Activated naive CD4-positive, alpha-beta T cell treated with anti-CD3 and anti-CD28 coated beads, Interleukin-2, amount 10 ng/mL, durations not matched to agents 7 days and 5 days (primary cell): ENCODE data around the gene LCORL.

Experiments used
- CTCF ChIA-PET: fragments of 350-600 bp; sonication (Branson Sonifier 250); formaldehyde crosslinking; loops from one replicate; lab custom pipeline; 2021; ENCODE audit warnings: antibody characterized with exemption; lab: Charles Lee
- DNase-seq: peaks from one replicate; pipeline ENCODE4 v3.0.0-alpha.2; 2020
- H3K27ac Mint-ChIP-seq: one replicate; pipeline ENCODE4 v1.8.0; 2021; ENCODE audit warnings: mild to moderate bottlenecking, moderate library complexity, mixed read lengths
- H3K27me3 Mint-ChIP-seq: one replicate; pipeline ENCODE4 v1.8.0; 2021; ENCODE audit warnings: mild to moderate bottlenecking, mixed read lengths
- H3K36me3 Mint-ChIP-seq: one replicate; pipeline ENCODE4 v1.8.0; 2021; ENCODE audit warnings: mixed read lengths
- H3K4me1 Mint-ChIP-seq: one replicate; pipeline ENCODE4 v1.8.0; 2021; ENCODE audit warnings: mixed read lengths
- H3K4me3 Mint-ChIP-seq: one replicate; pipeline ENCODE4 v1.8.0; 2021; ENCODE audit warnings: mild to moderate bottlenecking, moderate library complexity, mixed read lengths
- H3K9me3 Mint-ChIP-seq: one replicate; pipeline ENCODE4 v1.8.0; 2021; ENCODE audit warnings: mixed read lengths

Gene LCORL

DNA sequence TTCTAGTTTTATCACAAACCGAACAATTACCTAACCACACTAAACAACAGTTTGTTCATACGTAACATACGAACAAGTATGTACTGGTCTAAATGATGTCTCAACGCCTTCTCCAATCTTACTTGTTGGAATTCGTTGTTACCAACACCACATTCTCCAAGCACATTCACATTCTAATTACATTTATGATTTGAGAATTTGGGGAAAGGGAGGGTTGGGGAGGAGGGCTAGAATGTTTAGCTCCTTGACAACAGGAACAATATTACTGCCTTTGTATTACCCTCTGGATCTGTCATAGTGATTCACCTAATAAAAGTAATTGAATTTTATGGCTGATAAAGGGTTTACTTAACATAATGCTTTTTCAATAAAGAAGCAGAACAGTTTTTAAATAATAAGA lies 24.4 kb downstream of the LCORL start:
- Mint-ChIP-seq H3K27me3 (no peaks in the 10 kb centered on the region), H3K4me1 (no peaks in the 10 kb centered on the region), H3K36me3 (no peaks in the 10 kb centered on the region), H3K27ac (no peak overlapping the region), H3K4me3 (no peak overlapping the region), H3K9me3 (no peaks in the 10 kb centered on the region)
- CTCF ChIA-PET = no interaction called here
- DNase-seq = no peak

DNA sequence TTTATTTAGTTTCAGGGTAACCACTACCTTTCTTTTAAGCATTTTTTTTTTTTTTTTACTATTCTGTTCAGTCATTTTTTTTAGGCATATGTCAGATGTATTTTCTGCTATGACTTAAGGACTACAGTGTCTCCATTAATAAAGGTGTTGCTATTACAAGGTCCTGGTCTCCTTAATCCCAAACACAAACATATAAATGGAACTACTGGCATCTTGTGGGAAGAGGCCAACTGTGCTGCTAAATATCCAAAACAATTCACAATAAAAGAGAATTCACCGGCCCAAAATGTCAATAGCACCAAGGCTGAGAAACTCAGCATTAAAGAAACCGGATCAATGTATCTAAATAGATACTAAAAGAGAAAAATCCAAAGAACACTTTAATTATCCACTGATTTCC lies 26.4 kb downstream of the LCORL start:
- H3K27me3 Mint-ChIP-seq = no peaks in the 10 kb centered on the region
- H3K4me1 Mint-ChIP-seq = no peaks in the 10 kb centered on the region
- H3K36me3 Mint-ChIP-seq = no peaks in the 10 kb centered on the region
- no peaks in the 10 kb centered on the region for H3K9me3 Mint-ChIP-seq
- no peak for DNase-seq
- CTCF ChIA-PET = no interaction called here
- no peak overlapping the region for H3K4me3 Mint-ChIP-seq
- no peak overlapping the region for H3K27ac Mint-ChIP-seq

DNA sequence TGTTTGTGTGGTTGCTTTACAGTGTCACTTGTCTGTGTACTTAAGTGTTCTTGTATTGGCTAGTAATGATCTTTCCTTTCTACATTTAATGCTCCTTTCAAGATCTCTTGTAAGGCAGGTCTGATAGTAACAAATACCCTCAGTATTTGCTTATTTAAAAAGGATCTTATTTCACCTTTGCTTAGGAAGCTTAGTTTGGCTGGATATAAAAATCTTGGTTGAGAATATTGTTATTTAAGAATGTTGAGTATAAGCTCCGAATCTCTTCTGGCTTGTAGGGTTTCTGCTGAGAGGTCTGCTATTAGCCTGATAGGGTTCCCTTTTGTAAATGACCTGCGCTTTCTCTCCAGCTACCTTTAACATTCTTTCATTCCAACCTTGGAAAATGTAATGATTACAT lies 35.7 kb downstream of the LCORL start:
- no peaks in the 10 kb centered on the region for H3K27me3 Mint-ChIP-seq
- no peak overlapping the region for H3K27ac Mint-ChIP-seq
- no peak for DNase-seq
- peaks cover 46% of the 10 kb centered on the region for H3K9me3 Mint-ChIP-seq
- H3K4me1 Mint-ChIP-seq = no peaks in the 10 kb centered on the region
- peaks cover 2% of the 10 kb centered on the region for H3K36me3 Mint-ChIP-seq
- CTCF ChIA-PET = no interaction called here
- H3K4me3 Mint-ChIP-seq = no peak overlapping the region

DNA sequence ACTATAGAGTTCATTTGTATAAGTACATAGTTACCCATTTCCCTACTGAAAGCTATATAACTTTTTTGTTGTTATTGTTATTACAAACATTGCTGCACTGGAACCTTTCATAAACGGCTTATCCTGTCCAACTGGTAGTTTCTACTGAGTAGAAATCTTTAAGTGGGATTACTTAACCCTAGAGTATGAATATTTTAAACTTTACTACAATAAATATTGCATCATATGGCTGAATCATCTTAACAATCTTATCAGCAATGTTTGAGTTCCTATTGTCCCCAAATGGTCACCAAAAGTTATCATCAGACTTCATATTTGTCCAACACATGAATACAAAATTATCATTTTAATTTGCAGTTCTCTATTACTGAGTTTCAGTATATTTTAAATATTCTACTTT lies 40.5 kb downstream of the LCORL start:
- CTCF ChIA-PET = no interaction called here
- H3K36me3 Mint-ChIP-seq = peaks cover 5% of the 10 kb centered on the region
- peaks cover 35% of the 10 kb centered on the region for H3K9me3 Mint-ChIP-seq
- no peaks in the 10 kb centered on the region for H3K4me1 Mint-ChIP-seq
- DNase-seq = no peak
- no peaks in the 10 kb centered on the region for H3K27me3 Mint-ChIP-seq
- no peak overlapping the region for H3K4me3 Mint-ChIP-seq
- H3K27ac Mint-ChIP-seq = no peak overlapping the region

DNA sequence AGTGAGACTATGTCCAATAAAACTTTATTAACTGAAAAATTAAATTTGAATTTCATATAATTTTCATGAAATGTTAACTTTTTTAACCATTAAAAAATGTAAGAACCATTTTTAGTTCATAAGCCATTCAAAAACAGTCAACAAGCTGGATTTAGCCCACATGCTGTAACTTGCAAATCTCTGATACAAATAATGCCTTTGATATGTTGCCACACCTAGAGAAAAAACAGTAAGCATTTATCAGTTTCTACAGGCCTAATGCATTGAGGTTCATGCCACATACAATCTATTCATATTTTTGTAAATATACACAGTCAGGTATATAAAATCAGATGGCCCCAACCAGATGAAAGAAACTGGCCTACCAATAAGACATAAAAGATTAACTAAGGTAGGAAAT lies 52.8 kb downstream of the LCORL start:
- Mint-ChIP-seq H3K27me3 (no peaks in the 10 kb centered on the region), H3K36me3 (no peaks in the 10 kb centered on the region), H3K9me3 (no peaks in the 10 kb centered on the region), H3K4me1 (no peaks in the 10 kb centered on the region), H3K27ac (no peak overlapping the region), H3K4me3 (no peak overlapping the region)
- DNase-seq = no peak
- CTCF ChIA-PET = no interaction called here

DNA sequence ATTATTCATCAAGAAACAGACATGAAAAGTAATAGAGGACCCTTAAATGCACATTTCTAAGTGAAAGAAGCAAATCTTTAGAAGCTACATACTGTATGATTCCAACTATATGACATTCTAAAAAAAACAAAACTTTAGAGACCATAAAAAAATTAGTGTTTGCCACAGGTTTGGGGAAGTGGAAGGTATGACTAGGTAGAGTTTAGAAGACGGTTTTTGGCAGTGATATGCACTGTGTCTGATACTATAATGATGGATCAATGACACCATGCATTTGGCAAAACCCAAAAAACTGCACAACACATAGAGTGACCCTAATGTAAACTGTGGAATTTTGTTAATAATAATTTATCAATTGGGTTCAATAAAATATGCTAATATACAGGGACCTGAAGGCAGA lies 54.5 kb downstream of the LCORL start:
- Mint-ChIP-seq H3K4me3 (no peak overlapping the region), H3K27me3 (no peaks in the 10 kb centered on the region), H3K27ac (no peak overlapping the region), H3K36me3 (no peaks in the 10 kb centered on the region), H3K4me1 (no peaks in the 10 kb centered on the region), H3K9me3 (no peaks in the 10 kb centered on the region)
- DNase-seq = no peak
- CTCF ChIA-PET = no interaction called here

DNA sequence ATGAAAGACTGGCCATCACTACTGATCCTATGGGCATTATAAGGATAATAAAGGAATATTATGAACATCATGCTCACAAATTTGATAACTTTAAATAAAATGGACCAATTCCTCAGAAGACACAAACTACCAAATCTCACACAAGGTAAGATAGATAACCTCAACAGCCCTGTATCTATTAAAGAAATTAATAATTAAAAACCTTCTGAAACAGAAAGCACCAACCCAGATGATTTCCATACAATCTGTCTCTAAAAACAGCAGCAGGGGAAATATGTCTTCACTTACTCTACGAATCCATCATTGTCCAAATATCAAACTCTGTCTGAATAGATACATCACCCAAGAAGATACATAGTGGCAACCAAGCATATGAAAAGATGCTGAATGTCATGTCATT lies 55.2 kb downstream of the LCORL start:
- DNase-seq = no peak
- Mint-ChIP-seq H3K36me3 (no peaks in the 10 kb centered on the region), H3K27ac (no peak overlapping the region), H3K4me3 (no peak overlapping the region), H3K9me3 (no peaks in the 10 kb centered on the region), H3K27me3 (no peaks in the 10 kb centered on the region), H3K4me1 (no peaks in the 10 kb centered on the region)
- CTCF ChIA-PET = no interaction called here

DNA sequence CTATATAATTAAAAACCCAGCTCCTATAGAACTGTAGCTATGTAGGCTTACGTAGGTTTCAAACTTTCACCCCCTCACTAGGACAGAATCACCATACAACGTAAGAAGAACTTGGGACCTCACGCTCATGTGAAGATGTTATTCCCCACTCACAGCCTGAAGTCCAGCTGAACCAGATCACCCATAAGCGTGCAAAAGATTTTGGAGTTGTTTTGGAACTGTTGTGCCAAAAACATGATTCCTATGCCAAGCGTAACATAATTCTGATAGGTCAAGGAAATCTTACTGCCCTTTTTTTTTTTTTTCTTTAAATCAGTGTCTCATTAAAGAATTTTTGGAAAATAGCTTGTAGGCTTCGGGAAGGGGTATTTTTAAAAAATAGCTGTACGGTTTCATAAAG lies 57.0 kb downstream of the LCORL start:
- CTCF ChIA-PET = no interaction called here
- DNase-seq = no peak
- no peaks in the 10 kb centered on the region for H3K27me3 Mint-ChIP-seq

DNA sequence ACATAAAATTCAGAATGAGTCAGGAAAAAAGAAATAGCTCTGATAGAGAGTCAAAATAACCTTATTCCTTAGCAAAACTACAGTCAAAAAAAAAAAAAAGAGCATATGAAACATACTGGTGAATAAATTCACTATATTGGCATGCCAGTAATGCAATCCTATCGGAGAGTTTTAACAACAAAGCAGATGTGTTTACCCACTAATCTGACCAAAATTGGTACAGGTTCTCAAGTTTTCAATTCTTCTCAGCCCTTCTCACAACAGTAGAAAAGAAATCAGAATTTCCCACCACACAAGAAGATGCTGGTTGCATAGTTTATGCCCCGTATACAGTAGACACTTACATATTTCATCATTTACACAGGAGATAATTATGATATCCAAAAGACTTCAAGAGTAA lies 59.4 kb downstream of the LCORL start:
- no peak overlapping the region for H3K27ac Mint-ChIP-seq
- no peaks in the 10 kb centered on the region for H3K4me1 Mint-ChIP-seq
- H3K36me3 Mint-ChIP-seq = peaks cover 2% of the 10 kb centered on the region
- CTCF ChIA-PET = no interaction called here
- no peak overlapping the region for H3K4me3 Mint-ChIP-seq
- H3K27me3 Mint-ChIP-seq = no peaks in the 10 kb centered on the region
- DNase-seq = no peak
- H3K9me3 Mint-ChIP-seq = no peaks in the 10 kb centered on the region

More for the DNA sequence above, 57.0 kb downstream of the LCORL start:
- Mint-ChIP-seq H3K27ac (no peak overlapping the region), H3K9me3 (no peaks in the 10 kb centered on the region), H3K4me1 (no peaks in the 10 kb centered on the region), H3K4me3 (no peak overlapping the region), H3K36me3 (no peaks in the 10 kb centered on the region)

DNA sequence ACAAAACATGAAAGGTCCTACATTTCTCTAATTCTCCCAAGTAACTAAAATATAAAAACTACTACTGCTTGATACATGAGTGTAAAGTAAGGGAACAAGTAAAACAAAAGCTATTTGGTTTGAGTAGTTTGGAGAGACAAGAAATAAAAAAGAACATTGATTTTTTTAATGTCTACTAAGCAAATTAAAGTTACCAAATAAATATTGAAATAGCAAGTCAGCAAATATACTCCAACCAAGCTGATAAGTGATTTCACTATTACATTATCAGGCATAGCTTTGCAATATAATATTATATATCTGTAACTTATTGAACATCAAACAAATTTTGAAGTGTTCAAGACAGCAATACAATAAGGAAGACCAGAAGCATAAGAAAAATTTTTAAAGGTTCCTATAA lies 60.3 kb downstream of the LCORL start:
- H3K27ac Mint-ChIP-seq = no peak overlapping the region
- DNase-seq = no peak
- peaks cover 6% of the 10 kb centered on the region for H3K36me3 Mint-ChIP-seq
- H3K4me1 Mint-ChIP-seq = no peaks in the 10 kb centered on the region
- CTCF ChIA-PET = no interaction called here
- no peak overlapping the region for H3K4me3 Mint-ChIP-seq
- H3K9me3 Mint-ChIP-seq = no peaks in the 10 kb centered on the region
- H3K27me3 Mint-ChIP-seq = no peaks in the 10 kb centered on the region

DNA sequence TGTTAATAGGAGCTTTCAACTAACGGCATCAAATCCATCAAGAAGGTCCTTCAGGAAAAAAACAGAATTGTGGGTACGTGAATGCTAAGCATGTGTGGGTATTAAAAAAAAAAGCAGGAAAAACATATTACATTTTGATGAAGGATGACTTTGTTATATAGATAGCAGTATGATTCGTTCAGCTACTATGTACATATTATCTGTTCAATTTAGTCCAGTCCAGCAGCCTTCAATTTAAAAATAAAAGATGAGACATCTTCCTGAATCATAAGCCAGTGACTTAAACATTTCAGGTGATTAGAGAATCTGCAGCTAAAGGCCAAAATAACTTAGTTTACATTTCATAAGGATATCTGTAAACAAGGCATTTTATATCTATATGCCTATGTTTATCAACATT lies 63.4 kb downstream of the LCORL start:
- no peak for DNase-seq
- no peaks in the 10 kb centered on the region for H3K4me1 Mint-ChIP-seq
- H3K27me3 Mint-ChIP-seq = no peaks in the 10 kb centered on the region
- CTCF ChIA-PET = no interaction called here
- H3K27ac Mint-ChIP-seq = no peak overlapping the region
- H3K9me3 Mint-ChIP-seq = no peaks in the 10 kb centered on the region
- no peak overlapping the region for H3K4me3 Mint-ChIP-seq
- peaks cover 18% of the 10 kb centered on the region for H3K36me3 Mint-ChIP-seq

DNA sequence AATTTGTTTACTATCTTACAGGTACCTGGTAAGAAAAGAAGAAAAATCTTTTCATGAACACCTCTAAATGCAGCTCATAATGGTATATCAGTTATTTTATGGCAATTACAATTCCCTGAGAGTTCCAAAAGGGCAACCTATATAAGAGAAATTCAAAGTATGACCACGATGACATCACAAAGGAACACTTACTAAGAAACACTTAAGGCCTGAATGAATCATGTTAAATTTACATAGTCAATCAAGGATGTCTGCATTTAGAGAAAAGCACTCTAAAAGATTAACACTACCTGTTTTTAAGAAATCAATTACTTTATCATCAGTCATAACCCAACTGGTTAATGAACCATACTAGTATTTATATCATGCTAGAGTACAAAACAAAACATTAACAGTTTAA lies 63.9 kb downstream of the LCORL start:
- DNase-seq = no peak
- H3K27me3 Mint-ChIP-seq = no peaks in the 10 kb centered on the region
- peaks cover 18% of the 10 kb centered on the region for H3K36me3 Mint-ChIP-seq
- no peaks in the 10 kb centered on the region for H3K9me3 Mint-ChIP-seq
- CTCF ChIA-PET = no interaction called here
- H3K4me1 Mint-ChIP-seq = no peaks in the 10 kb centered on the region
- H3K27ac Mint-ChIP-seq = no peak overlapping the region
- H3K4me3 Mint-ChIP-seq = no peak overlapping the region

DNA sequence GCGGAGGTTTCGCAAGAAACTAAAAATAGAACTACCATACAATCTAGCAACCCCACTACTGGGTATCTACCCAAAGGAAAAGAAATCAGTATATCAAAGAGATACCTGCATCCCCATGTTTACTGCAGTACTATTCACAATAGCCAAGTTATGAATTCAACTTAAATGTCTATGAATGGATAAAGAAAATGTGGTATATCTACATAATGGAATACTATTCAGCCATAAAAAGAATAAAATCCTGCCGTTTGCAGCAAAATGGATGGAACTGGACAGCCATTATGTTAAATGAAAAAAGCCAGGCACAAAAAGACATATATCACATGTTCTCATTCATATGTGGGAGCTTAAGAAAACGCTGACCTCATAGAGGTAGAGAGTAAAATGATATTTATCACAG lies 65.3 kb downstream of the LCORL start:
- DNase-seq = no peak
- Mint-ChIP-seq H3K9me3 (no peaks in the 10 kb centered on the region), H3K4me3 (no peak overlapping the region), H3K27me3 (no peaks in the 10 kb centered on the region), H3K27ac (no peak overlapping the region), H3K36me3 (peaks cover 18% of the 10 kb centered on the region), H3K4me1 (no peaks in the 10 kb centered on the region)
- CTCF ChIA-PET = no interaction called here

DNA sequence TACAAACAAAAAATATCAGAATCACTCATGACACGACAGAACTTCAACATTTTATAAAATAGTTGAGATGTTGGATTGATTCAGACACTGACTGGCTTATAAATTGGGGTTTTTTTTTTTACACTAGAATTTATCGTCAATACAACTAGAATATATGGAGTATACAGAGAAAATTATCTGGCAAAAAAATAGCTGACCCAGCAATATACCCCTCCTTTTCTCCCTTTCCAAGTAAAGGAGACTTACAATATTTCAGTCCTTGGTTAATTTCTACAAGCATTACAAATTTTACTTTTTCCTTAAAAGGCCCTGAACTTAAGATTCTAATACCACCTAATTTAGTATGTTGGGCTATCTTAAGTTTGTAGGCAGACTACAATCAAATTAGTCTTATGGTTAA lies 76.3 kb downstream of the LCORL start:
- no peaks in the 10 kb centered on the region for H3K9me3 Mint-ChIP-seq
- no peaks in the 10 kb centered on the region for H3K36me3 Mint-ChIP-seq
- H3K27me3 Mint-ChIP-seq = no peaks in the 10 kb centered on the region
- DNase-seq = no peak
- CTCF ChIA-PET = no interaction called here
- H3K27ac Mint-ChIP-seq = no peak overlapping the region
- H3K4me1 Mint-ChIP-seq = no peaks in the 10 kb centered on the region
- H3K4me3 Mint-ChIP-seq = no peak overlapping the region

DNA sequence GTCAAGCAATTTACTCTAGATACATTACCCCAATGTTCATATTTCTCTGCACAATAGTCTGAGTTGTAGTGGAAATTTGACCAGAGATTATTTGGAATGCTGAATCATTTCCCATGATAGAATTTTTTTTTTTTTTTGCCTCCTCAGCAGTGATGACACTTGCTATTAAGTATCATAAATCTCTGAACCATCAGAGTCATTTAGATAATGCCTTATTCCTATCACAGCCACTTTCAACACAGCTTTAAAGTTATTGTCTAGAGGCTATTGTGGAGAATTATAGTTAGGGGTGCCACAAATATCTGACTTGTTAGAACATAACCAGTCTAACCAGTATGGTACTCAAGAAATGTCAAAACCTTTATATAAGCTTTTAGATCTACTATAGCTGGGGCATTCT lies 79.8 kb downstream of the LCORL start:
- H3K27ac Mint-ChIP-seq = no peak overlapping the region
- peaks cover 4% of the 10 kb centered on the region for H3K36me3 Mint-ChIP-seq
- H3K4me1 Mint-ChIP-seq = no peaks in the 10 kb centered on the region
- H3K27me3 Mint-ChIP-seq = no peaks in the 10 kb centered on the region
- no peaks in the 10 kb centered on the region for H3K9me3 Mint-ChIP-seq
- CTCF ChIA-PET = no interaction called here
- DNase-seq = no peak
- no peak overlapping the region for H3K4me3 Mint-ChIP-seq

DNA sequence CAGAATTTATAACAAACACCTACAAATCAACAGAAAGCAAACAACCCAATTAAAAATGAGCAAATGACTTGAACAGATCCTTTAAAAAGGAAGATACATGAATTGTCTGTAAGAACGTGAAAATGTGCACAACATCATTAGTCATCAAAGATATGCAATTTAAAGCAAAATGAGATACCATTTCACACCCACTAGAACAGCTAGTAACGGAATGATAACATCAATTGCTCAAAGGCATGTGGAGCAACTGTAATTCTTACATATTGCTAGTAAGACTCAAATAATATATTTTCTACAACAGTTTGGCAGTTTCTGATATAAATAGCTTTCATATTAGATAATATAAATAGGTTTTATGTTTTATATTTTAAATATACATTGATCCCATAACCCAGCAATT lies 82.5 kb downstream of the LCORL start:
- peaks cover 1% of the 10 kb centered on the region for H3K9me3 Mint-ChIP-seq
- H3K4me1 Mint-ChIP-seq = no peaks in the 10 kb centered on the region
- no peak overlapping the region for H3K4me3 Mint-ChIP-seq
- no peak for DNase-seq
- CTCF ChIA-PET = no interaction called here
- H3K36me3 Mint-ChIP-seq = peaks cover 5% of the 10 kb centered on the region
- H3K27me3 Mint-ChIP-seq = no peaks in the 10 kb centered on the region
- no peak overlapping the region for H3K27ac Mint-ChIP-seq
